C4-2B (cell line): Measurements from ENCODE around the gene SHISA2.

ENCODE experiments used
- H3K27ac ChIP-seq: fragments of 450-650 bp; 2 replicates; pipeline ENCODE4 v1.5.1; 2017
- CTCF ChIP-seq: fragments of 450-650 bp; conservative IDR thresholded peaks from 2 replicates; pipeline ENCODE4 v1.5.1; 2017; ENCODE audit warnings: mild to moderate bottlenecking
- ZFX ChIP-seq: fragments of 450-650 bp; IDR thresholded peaks from 2 replicates; pipeline ENCODE4 v1.6.1; 2017

The SHISA2 gene

GRCh38 chr13:26058704-26059103 is 6.9 kb upstream of the SHISA2 start:
- no peak for TF ChIP-seq CTCF
- TF ChIP-seq ZFX = no peak
- no peak overlapping the region for H3K27ac ChIP-seq

GRCh38 chr13:26054896-26055295 is 3.1 kb upstream of the SHISA2 start:
- no peak overlapping the region for H3K27ac ChIP-seq
- no peak for TF ChIP-seq CTCF
- TF ChIP-seq ZFX = no peak

- no peak overlapping the region for H3K27ac ChIP-seq
- no peak for TF ChIP-seq ZFX
Observed at GRCh38 chr13:26053418-26053980, 1.7 kb upstream of the SHISA2 start.

GRCh38 chr13:26052337-26052736 is 521 bp upstream of the SHISA2 start:
- no peak overlapping the region for H3K27ac ChIP-seq
- no peak for TF ChIP-seq CTCF
- no peak for TF ChIP-seq ZFX

GRCh38 chr13:26051231-26051656 is 572 bp downstream of the SHISA2 start:
- H3K27ac ChIP-seq = peak overlapping the region; percentile 3; the same call in 1 of the 2 replicates
- TF ChIP-seq CTCF (no peak), ZFX (no peak)

- TF ChIP-seq CTCF (no peak), ZFX (no peak)
- no peak overlapping the region for H3K27ac ChIP-seq
Observed at GRCh38 chr13:26050568-26051230, 1.1 kb downstream of the SHISA2 start.

GRCh38 chr13:26048741-26049140 is 3.1 kb downstream of the SHISA2 start:
- H3K27ac ChIP-seq = no peak overlapping the region
- TF ChIP-seq CTCF = no peak
- no peak for TF ChIP-seq ZFX

GRCh38 chr13:26047040-26047439 is 4.8 kb downstream of the SHISA2 start:
- TF ChIP-seq CTCF = no peak
- no peak for TF ChIP-seq ZFX

More at GRCh38 chr13:26047040-26047439, 4.8 kb downstream of the SHISA2 start:
- no peak overlapping the region for H3K27ac ChIP-seq
